GM12872 (cell line): ENCODE data around the gene PTTG2.

Experiments
- TF ChIP-seq, protein P1 (sequence below): IDR thresholded peaks from 3 replicates; pipeline ENCODE4 v1.5.1; 2011; ENCODE audit warnings: low read depth, mild to moderate bottlenecking, low read length, moderate library complexity; ENCODE audit not compliant: insufficient read depth

Gene PTTG2

GRCh38 chr4:37928426-37929416 is 31.5 kb upstream of the PTTG2 start:
- TF ChIP-seq, protein P1, sequence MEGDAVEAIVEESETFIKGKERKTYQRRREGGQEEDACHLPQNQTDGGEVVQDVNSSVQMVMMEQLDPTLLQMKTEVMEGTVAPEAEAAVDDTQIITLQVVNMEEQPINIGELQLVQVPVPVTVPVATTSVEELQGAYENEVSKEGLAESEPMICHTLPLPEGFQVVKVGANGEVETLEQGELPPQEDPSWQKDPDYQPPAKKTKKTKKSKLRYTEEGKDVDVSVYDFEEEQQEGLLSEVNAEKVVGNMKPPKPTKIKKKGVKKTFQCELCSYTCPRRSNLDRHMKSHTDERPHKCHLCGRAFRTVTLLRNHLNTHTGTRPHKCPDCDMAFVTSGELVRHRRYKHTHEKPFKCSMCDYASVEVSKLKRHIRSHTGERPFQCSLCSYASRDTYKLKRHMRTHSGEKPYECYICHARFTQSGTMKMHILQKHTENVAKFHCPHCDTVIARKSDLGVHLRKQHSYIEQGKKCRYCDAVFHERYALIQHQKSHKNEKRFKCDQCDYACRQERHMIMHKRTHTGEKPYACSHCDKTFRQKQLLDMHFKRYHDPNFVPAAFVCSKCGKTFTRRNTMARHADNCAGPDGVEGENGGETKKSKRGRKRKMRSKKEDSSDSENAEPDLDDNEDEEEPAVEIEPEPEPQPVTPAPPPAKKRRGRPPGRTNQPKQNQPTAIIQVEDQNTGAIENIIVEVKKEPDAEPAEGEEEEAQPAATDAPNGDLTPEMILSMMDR = no peak

- TF ChIP-seq, protein P1 = no peak
These were observed 26.1 kb upstream of the PTTG2 start for GRCh38 chr4:37934096-37934495.

- TF ChIP-seq, protein P1 = no peak
These were observed 25.6 kb upstream of the PTTG2 start for GRCh38 chr4:37934609-37935008.

GRCh38 chr4:37935026-37935425 is 25.2 kb upstream of the PTTG2 start:
- TF ChIP-seq, protein P1 = no peak

DNA sequence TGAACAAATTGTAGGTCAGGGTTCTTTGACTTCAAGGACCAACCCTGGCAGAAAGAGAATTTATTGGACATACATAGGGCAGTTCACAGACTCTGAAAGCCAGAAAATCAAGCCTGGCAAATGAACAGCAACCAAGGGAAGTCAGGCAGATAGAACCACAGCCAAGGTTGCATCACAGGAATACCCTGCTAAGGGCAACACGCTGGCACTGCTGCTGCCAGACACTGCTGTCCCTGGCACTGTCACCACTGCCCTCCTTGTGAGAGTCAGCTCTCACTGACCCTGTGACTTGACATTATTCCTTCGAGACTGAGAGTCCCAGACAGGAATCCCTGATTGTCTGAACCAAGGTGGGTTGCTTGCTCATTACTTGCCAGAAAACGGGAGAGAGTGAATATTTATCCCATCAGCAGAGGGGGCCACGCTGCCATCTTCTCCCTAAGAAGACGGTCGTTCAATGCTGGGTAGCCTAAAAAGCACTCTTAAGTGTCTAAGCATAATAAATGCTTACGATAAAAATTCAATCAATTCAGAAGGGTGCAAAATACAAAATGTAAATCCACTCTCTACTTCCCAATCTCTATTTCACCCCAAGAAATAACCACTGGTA is 23.2 kb upstream of the PTTG2 start:
- TF ChIP-seq, protein P1 = no peak

- TF ChIP-seq, protein P1 = no peak
These were observed 22.0 kb upstream of the PTTG2 start for GRCh38 chr4:37938208-37938607.

- TF ChIP-seq, protein P1 = no peak
These were observed 13.6 kb upstream of the PTTG2 start for GRCh38 chr4:37946503-37947179.
